Subcutaneous abdominal adipose tissue (tissue), 5 donors: ENCODE data around the gene RING1.
"Not testable (repeated sequence)": the region's sequence is repeated elsewhere in the genome, so short reads cannot be mapped to it uniquely, and the experiment has no call there.

Source experiments
- H3K27ac ChIP-seq: one replicate; pipeline ENCODE4 v1.7.0; 2013; ENCODE audit warnings: low read depth, mild to moderate bottlenecking, inconsistent platforms, low read length, moderate library complexity
- H3K27me3 ChIP-seq, 5 donors: one replicate each; pipeline ENCODE4 v1.7.0; 2013; ENCODE audit warnings: low read length in 5 of 5, inconsistent platforms in 1 of 5; ENCODE audit not compliant: control insufficient read depth in 5 of 5, insufficient read depth in 4 of 5
- H3K36me3 ChIP-seq, 5 donors: one replicate each; pipeline ENCODE4 v1.7.0; 2013; ENCODE audit warnings: low read length in 5 of 5; ENCODE audit not compliant: control insufficient read depth in 5 of 5, insufficient read depth in 5 of 5
- H3K4me1 ChIP-seq, 5 donors: one replicate each; pipeline ENCODE4 v1.7.0; 2013; ENCODE audit warnings: low read length in 5 of 5, mild to moderate bottlenecking in 3 of 5, moderate library complexity in 1 of 5; ENCODE audit not compliant: control insufficient read depth in 5 of 5, insufficient read depth in 5 of 5
- H3K4me3 ChIP-seq, 5 donors: one replicate each; pipeline ENCODE4 v1.7.0; 2013; ENCODE audit warnings: low read length in 5 of 5, low read depth in 1 of 5
- H3K9ac ChIP-seq, 5 donors: one replicate each; pipeline ENCODE4 v1.7.0; 2013; ENCODE audit warnings: low read length in 5 of 5, mild to moderate bottlenecking in 4 of 5, moderate library complexity in 3 of 5
- H3K9me3 ChIP-seq, 5 donors: one replicate each; pipeline ENCODE4 v1.7.0; 2013; ENCODE audit warnings: low read length in 5 of 5; ENCODE audit not compliant: control insufficient read depth in 5 of 5
- donor health status: healthy.
- donor health status: healthy.
- donor health status: healthy.
- donor health status: healthy.
- donor health status: healthy.

Gene RING1

GRCh38 chr6:33215271-33216116, 7.2 kb downstream of the RING1 start:
- no peaks in the 10 kb centered on the region for H3K9me3 ChIP-seq
- no peak overlapping the region for H3K9ac ChIP-seq
- H3K4me1 ChIP-seq, result peaks cover 0 to 21% (median 19%) of the 10 kb centered on the region in 5 donors
- no peak overlapping the region for H3K27ac ChIP-seq
- peaks cover 0 to 11% (median 8%) of the 10 kb centered on the region in 5 donors for H3K36me3 ChIP-seq
- H3K4me3 ChIP-seq, result no peak overlapping the region
- H3K27me3 ChIP-seq, result peaks cover 0 to 9% (median 5%) of the 10 kb centered on the region in 5 donors

DNA sequence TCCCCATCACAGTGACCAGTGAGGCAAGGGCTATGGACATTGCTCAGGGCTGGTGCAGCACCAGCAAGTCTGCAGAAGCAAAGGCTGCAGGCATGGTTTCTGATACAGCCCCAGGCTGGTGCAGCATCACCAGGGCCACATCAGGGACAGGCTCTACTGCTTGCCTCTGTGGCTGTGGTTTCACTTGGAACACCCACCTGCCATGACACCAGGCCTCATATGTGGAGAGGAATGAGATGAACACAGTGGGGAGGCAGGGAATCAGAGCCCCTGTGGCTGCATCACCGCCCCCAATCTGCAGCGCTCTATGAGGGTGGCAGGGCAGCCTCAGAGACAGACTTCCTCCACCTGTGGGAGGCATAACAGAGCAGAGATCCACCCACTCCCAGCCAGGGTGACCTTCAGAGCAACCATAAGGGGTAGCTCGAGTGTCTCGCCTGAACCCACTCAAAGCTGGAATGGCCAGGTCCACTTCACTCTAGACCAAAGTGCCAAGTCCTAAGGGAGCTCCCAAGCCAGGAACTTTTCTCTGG, 7.9 kb downstream of the RING1 start:
- Histone ChIP-seq H3K27ac (no peak overlapping the region), H3K27me3 (peaks cover 0 to 9% (median 6%) of the 10 kb centered on the region in 5 donors), H3K4me1 (peaks cover 0 to 21% (median 19%) of the 10 kb centered on the region in 5 donors), H3K9me3 (no peaks in the 10 kb centered on the region), H3K36me3 (peaks cover 0 to 7% (median 2%) of the 10 kb centered on the region in 5 donors), H3K4me3 (no peak overlapping the region), H3K9ac (no peak overlapping the region)

- no peaks in the 10 kb centered on the region for H3K9me3 ChIP-seq
Measured at GRCh38 chr6:33217246-33217645, 8.9 kb downstream of the RING1 start.

DNA sequence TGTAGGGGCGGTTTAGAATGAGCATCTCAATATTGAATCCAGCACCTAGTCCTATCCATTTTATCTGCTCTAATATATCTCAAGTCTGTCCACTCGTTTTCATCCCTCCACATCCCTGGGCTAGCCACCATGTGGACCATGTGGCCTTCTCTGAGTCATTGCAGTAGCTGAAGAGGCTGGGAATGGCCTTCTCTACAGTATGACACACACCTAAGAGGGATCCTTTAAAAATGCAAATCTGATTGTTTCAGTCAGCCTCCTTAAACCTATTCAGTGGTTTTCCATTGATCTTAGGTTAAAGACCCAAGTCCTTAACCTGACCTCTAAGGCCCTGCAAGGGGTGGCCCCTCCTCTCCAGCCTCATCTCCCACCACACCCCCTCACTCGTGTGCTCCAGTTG, 9.4 kb downstream of the RING1 start:
- H3K27ac ChIP-seq, result no peak overlapping the region
- peaks cover 0 to 18% (median 16%) of the 10 kb centered on the region in 5 donors for H3K4me1 ChIP-seq
- H3K9ac ChIP-seq, result no peak overlapping the region
- no peaks in the 10 kb centered on the region for H3K36me3 ChIP-seq
- no peak overlapping the region for H3K4me3 ChIP-seq
- no peaks in the 10 kb centered on the region for H3K9me3 ChIP-seq
- H3K27me3 ChIP-seq, result peaks cover 0 to 9% (median 7%) of the 10 kb centered on the region in 5 donors

More at GRCh38 chr6:33217246-33217645, 8.9 kb downstream of the RING1 start:
- Histone ChIP-seq H3K4me1 (peaks cover 0 to 21% (median 19%) of the 10 kb centered on the region in 5 donors), H3K36me3 (no peaks in the 10 kb centered on the region), H3K9ac (no peak overlapping the region), H3K4me3 (no peak overlapping the region), H3K27ac (no peak overlapping the region), H3K27me3 (peaks cover 0 to 9% (median 7%) of the 10 kb centered on the region in 5 donors)

GRCh38 chr6:33226503-33227120, 18.3 kb downstream of the RING1 start:
- not testable (repeated sequence) for H3K9ac ChIP-seq, H3K4me1 ChIP-seq, H3K4me3 ChIP-seq, H3K9me3 ChIP-seq, H3K27ac ChIP-seq, H3K36me3 ChIP-seq
- peaks cover 0 to 12% (median 6%) of the 10 kb centered on the region in 5 donors for H3K27me3 ChIP-seq

GRCh38 chr6:33235221-33235634, 26.9 kb downstream of the RING1 start:
- H3K9ac ChIP-seq, result no peak overlapping the region
- H3K4me3 ChIP-seq, result no peak overlapping the region
- H3K4me1 ChIP-seq, result peaks cover 0 to 6% (median 0%) of the 10 kb centered on the region in 5 donors
- peaks cover 0 to 22% (median 7%) of the 10 kb centered on the region in 5 donors for H3K27me3 ChIP-seq
- H3K9me3 ChIP-seq, result no peaks in the 10 kb centered on the region
- H3K27ac ChIP-seq, result no peak overlapping the region
- H3K36me3 ChIP-seq, result no peaks in the 10 kb centered on the region

DNA sequence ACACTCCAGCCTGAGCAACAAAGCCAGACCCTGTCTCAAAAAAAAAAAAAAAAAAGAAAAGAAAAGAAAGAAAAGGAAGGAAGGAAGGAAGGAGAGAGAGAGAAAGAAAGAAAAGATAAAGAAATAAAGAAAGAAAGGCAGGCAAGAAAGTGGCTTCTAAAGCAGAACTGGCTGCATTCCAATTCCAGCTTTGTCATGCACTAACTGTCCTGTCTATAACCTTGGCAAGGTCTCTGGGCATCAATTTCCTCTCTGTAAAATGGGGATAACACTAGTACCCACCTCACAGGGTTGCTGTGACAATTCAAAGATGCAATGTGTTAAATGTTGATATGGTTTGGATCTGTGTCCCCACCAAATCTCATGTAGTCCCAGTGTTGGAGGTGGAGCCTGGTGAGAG, 28.0 kb downstream of the RING1 start:
- Histone ChIP-seq H3K4me1 (peaks cover 0 to 6% (median 0%) of the 10 kb centered on the region in 5 donors), H3K4me3 (no peak overlapping the region), H3K36me3 (no peaks in the 10 kb centered on the region), H3K9ac (no peak overlapping the region), H3K27me3 (peaks cover 0 to 22% (median 8%) of the 10 kb centered on the region in 5 donors), H3K9me3 (no peaks in the 10 kb centered on the region), H3K27ac (no peak overlapping the region)

DNA sequence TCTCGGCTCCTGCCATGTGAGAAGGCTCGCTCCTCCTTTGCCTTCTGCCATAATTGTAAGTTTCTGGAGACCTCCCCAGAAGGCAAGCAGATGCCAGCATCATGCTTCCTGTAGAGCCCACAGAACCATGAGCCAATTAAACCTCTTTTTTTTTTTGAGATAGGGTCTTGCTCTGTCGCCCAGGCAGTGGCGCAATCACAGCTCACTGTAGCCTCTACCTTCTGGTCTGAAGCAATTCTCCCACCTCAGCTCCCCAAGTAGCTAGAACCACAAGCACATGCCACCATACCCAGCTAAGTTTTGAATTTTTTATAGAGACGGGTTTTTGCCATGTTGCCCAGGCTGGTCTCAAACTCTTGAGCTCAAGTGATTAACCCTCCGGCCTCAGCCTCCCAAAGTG, 28.6 kb downstream of the RING1 start:
- H3K4me3 ChIP-seq, result no peak overlapping the region
- H3K27me3 ChIP-seq, result peaks cover 0 to 22% (median 7%) of the 10 kb centered on the region in 5 donors
- no peaks in the 10 kb centered on the region for H3K9me3 ChIP-seq
- H3K27ac ChIP-seq, result no peak overlapping the region
- no peak overlapping the region for H3K9ac ChIP-seq
- H3K4me1 ChIP-seq, result peaks cover 0 to 6% (median 0%) of the 10 kb centered on the region in 5 donors
- no peaks in the 10 kb centered on the region for H3K36me3 ChIP-seq

- Histone ChIP-seq H3K27me3 (peaks cover 0 to 22% (median 7%) of the 10 kb centered on the region in 5 donors), H3K36me3 (no peaks in the 10 kb centered on the region), H3K4me1 (peaks cover 0 to 6% (median 0%) of the 10 kb centered on the region in 5 donors), H3K9me3 (no peaks in the 10 kb centered on the region), H3K4me3 (no peak overlapping the region), H3K27ac (no peak overlapping the region), H3K9ac (no peak overlapping the region)
Measured at GRCh38 chr6:33237741-33238140, 29.4 kb downstream of the RING1 start.

DNA sequence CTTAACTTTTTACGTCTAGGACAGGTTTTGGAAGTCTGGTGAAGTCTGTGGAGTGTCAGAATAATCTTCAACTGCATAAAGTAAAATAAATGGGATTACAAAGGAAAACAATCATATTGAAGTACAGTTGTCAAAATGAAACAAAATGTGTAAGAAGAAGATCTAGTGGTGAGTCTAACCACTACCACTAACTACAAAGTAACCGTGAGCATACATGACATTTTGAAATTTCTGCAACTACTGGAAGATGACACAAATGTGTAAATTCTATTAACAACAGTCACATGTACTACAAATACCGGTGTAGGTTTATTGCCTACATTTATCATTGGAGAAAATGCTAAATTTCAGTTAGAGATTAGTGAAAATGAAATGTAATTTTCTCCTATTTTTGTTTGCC, 33.7 kb downstream of the RING1 start:
- H3K36me3 ChIP-seq, result no peaks in the 10 kb centered on the region
- H3K27ac ChIP-seq, result no peak overlapping the region
- H3K4me3 ChIP-seq, result no peak overlapping the region
- H3K4me1 ChIP-seq, result no peaks in the 10 kb centered on the region
- no peaks in the 10 kb centered on the region for H3K9me3 ChIP-seq
- H3K27me3 ChIP-seq, result peaks cover 0 to 7% (median 0%) of the 10 kb centered on the region in 5 donors
- no peak overlapping the region for H3K9ac ChIP-seq
